HG02970 (cell line): ENCODE measurements around the gene CHMP4B.

Experiments used
- ATAC-seq: cut with Tn5 transposase; IDR thresholded peaks from one replicate; pipeline ENCODE4 v1.9.1; 2021; ENCODE audit warnings: mild to moderate bottlenecking, moderate library complexity, moderate number of reproducible peaks; ENCODE audit not compliant: unreplicated experiment, low FRiP score

Gene CHMP4B

GRCh38 chr20:33889312-33889711 is 78.2 kb downstream of the CHMP4B start:
- no peak for ATAC-seq

GRCh38 chr20:33890557-33890956 is 79.4 kb downstream of the CHMP4B start:
- no peak for ATAC-seq

DNA sequence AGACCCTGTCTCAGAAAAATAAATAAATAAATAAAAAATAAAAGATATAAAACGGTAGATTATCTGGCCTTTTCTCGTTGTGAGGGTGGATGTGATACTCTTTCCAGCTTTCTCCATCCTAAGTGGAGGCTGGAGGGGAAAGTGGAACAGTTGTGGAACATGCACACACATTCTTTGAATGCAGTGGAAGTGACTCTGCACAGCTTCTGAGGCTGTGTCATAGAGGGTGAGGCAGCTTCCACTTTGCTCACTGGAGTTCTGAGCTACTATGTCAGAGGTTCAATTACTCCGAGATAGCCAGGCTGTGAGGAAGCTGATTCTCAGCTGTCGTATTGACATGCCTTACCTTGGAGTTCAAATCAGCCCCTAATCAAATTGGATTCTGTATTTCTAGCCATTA is 82.2 kb downstream of the CHMP4B start:
- no peak for ATAC-seq

DNA sequence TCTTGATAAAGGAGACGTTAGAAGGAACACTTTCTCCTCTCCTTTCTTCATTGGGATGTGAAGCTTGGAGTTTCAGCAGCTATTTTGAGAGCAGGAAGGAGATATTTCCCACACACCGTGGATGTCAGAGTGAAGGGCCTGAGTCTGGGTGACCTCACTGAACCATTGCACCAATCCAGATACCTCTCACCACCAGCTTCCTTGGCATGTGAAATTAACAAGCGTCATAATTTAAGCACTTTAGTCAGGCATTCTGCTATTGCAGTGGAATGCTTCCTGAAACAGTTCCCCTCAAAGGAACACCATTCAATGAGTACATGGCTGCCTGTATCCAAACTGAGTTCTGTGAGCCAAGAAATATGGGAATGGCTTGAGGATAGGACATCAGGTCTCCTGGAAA is 83.7 kb downstream of the CHMP4B start:
- no peak for ATAC-seq

GRCh38 chr20:33896509-33896908 is 85.4 kb downstream of the CHMP4B start:
- ATAC-seq = no peak

DNA sequence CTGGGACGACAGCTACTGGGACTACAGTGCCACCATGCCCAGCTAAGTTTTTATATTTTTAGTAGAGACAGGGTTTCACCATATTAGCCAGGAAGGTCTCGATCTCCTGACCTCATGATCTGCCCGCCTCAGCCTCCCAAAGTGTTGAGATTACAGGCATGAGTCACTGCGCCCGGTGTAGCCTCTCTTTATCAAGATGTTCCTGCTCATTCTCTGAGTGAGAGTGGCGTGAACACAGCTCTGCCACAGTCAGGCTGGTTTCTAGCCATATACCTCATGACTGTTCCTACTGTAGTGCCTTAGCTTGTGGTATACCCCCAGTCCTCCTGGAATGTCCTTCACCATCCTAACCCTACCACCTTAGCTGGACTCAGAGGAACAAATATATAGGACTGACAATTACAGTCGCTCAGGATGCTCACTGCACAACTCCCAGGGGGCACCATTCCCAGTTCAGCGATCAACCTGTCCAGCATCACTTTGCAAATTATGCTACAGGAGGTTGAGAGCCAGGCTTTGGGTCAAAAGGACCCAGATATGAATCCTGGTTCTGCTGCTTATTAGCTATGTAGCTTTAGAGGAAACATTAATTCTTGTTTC is 86.3 kb downstream of the CHMP4B start:
- ATAC-seq = no peak

GRCh38 chr20:33899106-33899505 is 88.0 kb downstream of the CHMP4B start:
- ATAC-seq = no peak

DNA sequence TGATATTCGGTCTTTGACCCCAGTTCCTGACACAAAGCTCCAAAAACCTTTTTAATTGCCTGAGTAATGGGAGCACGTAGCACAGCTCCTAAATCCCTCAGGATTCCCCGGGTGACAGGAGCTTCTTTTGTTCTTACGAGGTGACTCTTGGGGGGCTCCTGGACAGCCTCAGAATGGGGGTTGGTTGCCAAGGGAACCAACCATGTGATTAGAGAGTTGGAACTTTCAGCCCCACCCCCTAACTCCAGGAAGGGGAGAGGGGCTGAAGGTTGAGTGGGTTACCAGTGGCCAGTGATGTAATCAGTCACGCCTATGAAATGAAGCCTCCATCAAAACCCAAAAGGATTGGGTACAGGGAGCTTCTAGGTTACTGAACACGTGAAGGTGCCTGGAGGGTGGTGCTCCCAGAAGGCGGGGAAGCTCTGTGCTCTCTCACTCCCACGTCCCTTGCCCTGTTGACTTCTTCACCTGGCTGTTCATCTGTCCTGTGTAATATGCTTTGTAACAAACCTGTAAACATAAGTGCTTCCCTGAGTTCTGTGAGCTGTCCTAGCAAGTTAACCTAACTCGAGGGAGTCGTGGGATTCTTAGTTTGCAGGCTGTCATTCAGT is 89.5 kb downstream of the CHMP4B start:
- ATAC-seq = no peak

- ATAC-seq = no peak
Measured at GRCh38 chr20:33901132-33901523, 90.0 kb downstream of the CHMP4B start.

DNA sequence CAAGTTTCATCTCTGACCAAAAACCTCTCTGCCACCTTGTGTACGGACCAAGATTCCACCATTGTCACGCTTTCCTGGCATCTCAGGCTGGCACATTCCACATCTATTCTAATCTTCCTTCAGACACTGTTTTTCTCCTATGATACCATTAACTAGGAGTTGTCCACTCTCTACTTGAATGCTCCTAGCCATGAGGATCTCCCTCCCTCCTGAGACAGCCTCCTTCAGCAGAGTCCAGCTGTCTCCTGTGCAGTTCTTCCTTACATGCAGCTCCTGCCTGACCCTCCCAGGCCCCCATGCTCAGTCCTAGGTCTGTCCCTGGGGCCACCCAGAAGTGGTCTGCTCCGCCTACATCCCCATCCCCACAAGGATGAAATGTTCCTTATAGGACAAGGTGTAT is 90.9 kb downstream of the CHMP4B start:
- no peak for ATAC-seq
